K562 (cell line): Measurements from ENCODE around the gene CACNG7. TPM values are rescaled to one million over a fixed set of nuclear protein-coding genes. Genes with fewer than 3 reads are reported as not detected.

Experiments used
- ARNT ChIP-seq, 2 experiments: fragments of 450-650 bp; IDR thresholded peaks; 2 replicates each; pipeline ENCODE4 v1.6.1; 2016; ENCODE audit warnings: mild to moderate bottlenecking in 1 of 2
- DDX20 ChIP-seq: fragments of 450-650 bp; IDR thresholded peaks from 2 replicates; pipeline ENCODE4 v1.6.1; 2016; ENCODE audit warnings: missing genetic modification characterization, low read depth, mild to moderate bottlenecking, missing compliant biosample characterization, moderate library complexity
- EHMT2 ChIP-seq: fragments of 450-650 bp; IDR thresholded peaks from 2 replicates; pipeline ENCODE4 v1.6.1; 2018; ENCODE audit warnings: antibody characterized with exemption
- ELF2 ChIP-seq: fragments of 250-450 bp; sonication (Bioruptor Pico); IDR thresholded peaks from 2 replicates; pipeline ENCODE4 v1.5.0; 2021; ENCODE audit warnings: mild to moderate bottlenecking
- FOS ChIP-seq: IDR thresholded peaks from 3 replicates; pipeline ENCODE4 v1.6.1; 2011; ENCODE audit not compliant: insufficient read length; ENCODE audit errors: extremely low read depth
- FOXK2 ChIP-seq, 2 experiments: fragments of 450-650 bp; IDR thresholded peaks in 1 of 2; conservative IDR thresholded peaks in 1 of 2; 2 replicates each; pipeline ENCODE4 v1.6.1; 2016; ENCODE audit warnings: low read depth in 2 of 2, mild to moderate bottlenecking in 1 of 2
- GTF2F1 ChIP-seq: IDR thresholded peaks from 2 replicates; pipeline ENCODE4 v1.6.1; 2011; ENCODE audit warnings: low read depth, low read length, improper control_type of control experiment
- HIVEP1 ChIP-seq: fragments of 250-450 bp; sonication (Bioruptor Pico); IDR thresholded peaks from 2 replicates; pipeline ENCODE4 v1.4.0; 2020; ENCODE audit warnings: mild to moderate bottlenecking
- KHSRP ChIP-seq: fragments of 450-650 bp; IDR thresholded peaks from 2 replicates; pipeline ENCODE4 v1.6.1; 2017
- MYC ChIP-seq, 2 experiments: fragments of 250-450 bp in 1 of 2; sonication (Bioruptor Pico) in 1 of 2; IDR thresholded peaks; 2 replicates each; pipeline versions ENCODE4 v1.5.1 to v1.6.1; 2012 to 2021; ENCODE audit warnings: low read depth in 2 of 2, borderline replicate concordance in 1 of 2, improper control_type of control experiment in 1 of 2, low read length in 1 of 2, mild to moderate bottlenecking in 1 of 2, moderate library complexity in 1 of 2
- NRF1 ChIP-seq, 2 experiments: fragments of 450-650 bp; IDR thresholded peaks in 1 of 2; conservative IDR thresholded peaks in 1 of 2; 2 replicates each; pipeline ENCODE4 v1.6.1; 2014; ENCODE audit warnings: mild to moderate bottlenecking in 2 of 2
- POLR3A ChIP-seq: IDR thresholded peaks from 2 replicates; pipeline ENCODE4 v1.6.1; 2011; ENCODE audit warnings: borderline replicate concordance, mild to moderate bottlenecking, moderate library complexity; ENCODE audit not compliant: insufficient read length, insufficient read depth; ENCODE audit errors: extremely low read depth
- PTTG1 ChIP-seq: fragments of 450-650 bp; IDR thresholded peaks from 2 replicates; pipeline ENCODE4 v1.6.1; 2016; ENCODE audit warnings: low read depth, mild to moderate bottlenecking, missing genetic modification characterization, missing compliant biosample characterization
- SRSF1 ChIP-seq: fragments of 200-400 bp; formaldehyde crosslinking; IDR thresholded peaks from 2 replicates; pipeline ENCODE4 v1.6.1; 2017; ENCODE audit warnings: mild to moderate bottlenecking, low read depth, low read length, moderate library complexity
- ZC3H11A ChIP-seq: IDR thresholded peaks from 2 replicates; pipeline ENCODE4 v1.6.1; 2012; ENCODE audit warnings: low read depth, low read length, improper control_type of control experiment
- ZNF12 ChIP-seq: sonication (generic); formaldehyde crosslinking; IDR thresholded peaks from 2 replicates; pipeline ENCODE4 v1.4.0; 2020; ENCODE audit warnings: mild to moderate bottlenecking, missing genetic modification reagents
- ZNF146 ChIP-seq: IDR thresholded peaks from one replicate; pipeline ENCODE4 v1.6.1; 2018; ENCODE audit warnings: missing compliant biosample characterization; ENCODE audit not compliant: unreplicated experiment
- ZNF24 ChIP-seq: fragments of 450-650 bp; IDR thresholded peaks from 2 replicates; pipeline ENCODE4 v1.6.1; 2016
- ZNF436 ChIP-seq: fragments of 250-450, 450-650 bp; sonication (Bioruptor Pico); formaldehyde crosslinking; IDR thresholded peaks from 2 replicates; pipeline ENCODE4 v1.7.0; 2020; ENCODE audit warnings: mild to moderate bottlenecking
- ZNF77 ChIP-seq: fragments of 250-450 bp; sonication (Bioruptor Pico); IDR thresholded peaks from 2 replicates; pipeline ENCODE4 v1.5.0; 2020
- polyA plus RNA-seq, 8 experiments: library from polyadenylated mRNA; depleted of rRNA in 4 of 8; stranded (reverse) in 5 of 8; unstranded in 3 of 8; fragments of >200 nt; fragmentation: Nextera tagmentation in 2 of 8; fragmentation: Illumina TruSeq in 1 of 8; extraction: Ambion mirVana in 2 of 8; extraction: Trizol in 1 of 8; gene quantifications; 2 replicates each; pipeline versions ENCODE4 v1.2.1 to v1.2.3, GENCODE V29; 2011 to 2014; ENCODE audit warnings: inconsistent platforms in 1 of 8, missing spikeins in 1 of 8
- total RNA-seq, 7 experiments: library from RNA; depleted of rRNA in 6 of 7; stranded (reverse); fragments of >200 nt in 6 of 7; fragmentation: Illumina TruSeq in 2 of 7; extraction: Trizol in 2 of 7; gene quantifications; 2 replicates each; pipeline versions ENCODE4 v1.2.1 to v1.2.3, GENCODE V29; 2011 to 2021; ENCODE audit warnings: low replicate concordance in 1 of 7
- TF ChIP-seq, protein P1 (sequence below): sonication (generic); formaldehyde crosslinking; IDR thresholded peaks from 2 replicates; pipeline ENCODE4 v1.9.0; 2022; ENCODE audit warnings: mild to moderate bottlenecking, missing genetic modification reagents
- TF ChIP-seq, protein P2 (sequence below), 2 experiments: fragments of 200-800 bp in 1 of 2; sonication (Bioruptor generic) in 1 of 2; sonication (generic) in 1 of 2; formaldehyde crosslinking in 1 of 2; IDR thresholded peaks in 1 of 2; conservative IDR thresholded peaks in 1 of 2; 2 replicates each; pipeline versions ENCODE4 v1.5.0 to v1.6.1; 2016 to 2020; ENCODE audit warnings: missing compliant biosample characterization in 1 of 2, missing genetic modification characterization in 1 of 2, missing genetic modification reagents in 1 of 2

Gene CACNG7
- total and polyA plus RNA-seq, 9 of the 15 experiments (the other 6 are each of a cell fraction or from before 2014, with no cell fraction given): not detected

DNA sequence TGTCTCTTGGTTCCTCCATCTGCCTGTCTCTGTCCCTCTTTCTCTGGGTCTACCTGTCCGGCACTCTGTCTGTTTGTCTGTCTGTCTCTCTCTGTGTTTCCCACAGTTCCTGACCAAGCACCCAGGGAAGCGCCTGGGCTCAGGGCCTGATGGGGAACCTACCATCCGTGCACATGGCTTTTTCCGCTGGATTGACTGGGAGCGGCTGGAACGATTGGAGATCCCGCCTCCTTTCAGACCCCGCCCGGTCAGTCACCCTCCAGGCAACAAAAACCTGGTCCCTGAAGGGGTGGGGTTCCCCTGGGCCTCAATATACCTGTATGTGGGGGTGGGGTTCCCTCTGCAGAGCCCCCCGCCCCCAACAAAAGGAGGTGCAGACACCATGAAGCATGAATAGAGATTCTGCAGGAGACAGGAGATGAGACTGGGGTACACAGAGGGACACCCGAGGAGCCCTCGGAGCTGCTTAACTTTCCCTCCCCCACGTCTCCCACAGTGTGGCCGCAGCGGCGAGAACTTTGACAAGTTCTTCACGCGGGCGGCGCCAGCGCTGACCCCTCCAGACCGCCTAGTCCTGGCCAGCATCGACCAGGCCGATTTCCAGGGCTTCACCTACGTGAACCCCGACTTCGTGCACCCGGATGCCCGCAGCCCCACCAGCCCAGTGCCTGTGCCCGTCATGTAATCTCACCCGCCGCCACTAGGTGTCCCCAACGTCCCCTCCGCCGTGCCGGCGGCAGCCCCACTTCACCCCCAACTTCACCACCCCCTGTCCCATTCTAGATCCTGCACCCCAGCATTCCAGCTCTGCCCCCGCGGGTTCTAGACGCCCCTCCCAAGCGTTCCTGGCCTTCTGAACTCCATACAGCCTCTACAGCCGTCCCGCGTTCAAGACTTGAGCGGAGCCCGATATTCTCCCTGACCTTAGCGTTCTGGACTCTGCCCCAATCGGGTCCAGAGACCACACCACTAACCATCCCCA is 2.6 kb upstream of the CACNG7 start (continued):
- TF ChIP-seq PTTG1 (tag) (no peak), ZNF146 (CRISPR knock-in tag) (no peak), MYC (IDR thresholded peaks at IDR 0.05; ENCODE audit: low read depth, low read length) (no peak), MYC (CRISPR knock-in tag; IDR thresholded peaks at IDR 0.05; ENCODE audit: borderline replicate concordance, low read depth) (no peak), ZNF24 (no peak), ARNT (IDR thresholded peaks at IDR 0.05) (no peak), ZNF12 (CRISPR knock-in tag) (no peak), FOXK2 (conservative IDR thresholded peaks at IDR 0.05 in 1 of 2, IDR thresholded peaks at IDR 0.05 in 1 of 2; ENCODE audit: low read depth in 2 of 2) (no peak), KHSRP (no peak), ELF2 (CRISPR knock-in tag) (no peak), ZNF436 (CRISPR knock-in tag) (no peak), ZNF77 (CRISPR knock-in tag) (no peak), GTF2F1 (no peak), SRSF1 (no peak), DDX20 (tag) (no peak), NRF1 (conservative IDR thresholded peaks at IDR 0.05 in 1 of 2, IDR thresholded peaks at IDR 0.05 in 1 of 2) (no peak), EHMT2 (no peak), POLR3A (no peak), FOS (no peak), HIVEP1 (CRISPR knock-in tag) (no peak), ZC3H11A (no peak)
- TF ChIP-seq, protein P1, sequence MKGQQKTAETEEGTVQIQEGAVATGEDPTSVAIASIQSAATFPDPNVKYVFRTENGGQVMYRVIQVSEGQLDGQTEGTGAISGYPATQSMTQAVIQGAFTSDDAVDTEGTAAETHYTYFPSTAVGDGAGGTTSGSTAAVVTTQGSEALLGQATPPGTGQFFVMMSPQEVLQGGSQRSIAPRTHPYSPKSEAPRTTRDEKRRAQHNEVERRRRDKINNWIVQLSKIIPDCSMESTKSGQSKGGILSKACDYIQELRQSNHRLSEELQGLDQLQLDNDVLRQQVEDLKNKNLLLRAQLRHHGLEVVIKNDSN (CRISPR knock-in tag): no peak
- TF ChIP-seq, protein P2, sequence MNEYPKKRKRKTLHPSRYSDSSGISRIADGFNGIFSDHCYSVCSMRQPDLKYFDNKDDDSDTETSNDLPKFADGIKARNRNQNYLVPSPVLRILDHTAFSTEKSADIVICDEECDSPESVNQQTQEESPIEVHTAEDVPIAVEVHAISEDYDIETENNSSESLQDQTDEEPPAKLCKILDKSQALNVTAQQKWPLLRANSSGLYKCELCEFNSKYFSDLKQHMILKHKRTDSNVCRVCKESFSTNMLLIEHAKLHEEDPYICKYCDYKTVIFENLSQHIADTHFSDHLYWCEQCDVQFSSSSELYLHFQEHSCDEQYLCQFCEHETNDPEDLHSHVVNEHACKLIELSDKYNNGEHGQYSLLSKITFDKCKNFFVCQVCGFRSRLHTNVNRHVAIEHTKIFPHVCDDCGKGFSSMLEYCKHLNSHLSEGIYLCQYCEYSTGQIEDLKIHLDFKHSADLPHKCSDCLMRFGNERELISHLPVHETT (CRISPR knock-in tag; conservative IDR thresholded peaks at IDR 0.05 in 1 of 2, IDR thresholded peaks at IDR 0.05 in 1 of 2): no peak
